ENCODE measurements around the gene VCL. TPM values are rescaled to one million over a fixed set of nuclear protein-coding genes. Genes with fewer than 3 reads are reported as not detected.

VCL gene
- total RNA-seq, 1 experiment from 2014 or later = 382 TPM

GRCh38 chr10:74063256-74063655 is 65.3 kb downstream of the VCL start:
- Histone ChIP-seq H3K27me3 (ENCODE audit: low read length) (no peaks in the 10 kb centered on the region), H3K79me2 (ENCODE audit: low read length) (peaks cover 89% of the 10 kb centered on the region), H3K9ac (ENCODE audit: low read length) (no peak overlapping the region), H2AFZ (ENCODE audit: low read length) (no peak overlapping the region), H3K4me1 (ENCODE audit: insufficient read depth, low read length) (peaks cover 24% of the 10 kb centered on the region), H3K9me3 (ENCODE audit: low read length) (no peaks in the 10 kb centered on the region), H3K4me2 (ENCODE audit: low read length) (no peak overlapping the region), H3F3A (ENCODE audit: low read length, unreplicated experiment) (peaks cover 20% of the 10 kb centered on the region), H3K36me3 (ENCODE audit: low read depth, low read length) (peaks cover 54% of the 10 kb centered on the region), H4K20me1 (ENCODE audit: low read length) (0 out of 2 replicates have a peak, but pooled peaks cover 11% of the 10 kb centered on the region), H3K4me3 (ENCODE audit: low read length) (no peak overlapping the region), H3K27ac (ENCODE audit: low read length) (no peak overlapping the region), H3K9me2 (replicated peaks; ENCODE audit: low read length) (no peaks in the 10 kb centered on the region)
- CTCF ChIA-PET = no interaction called here
- POLR2A ChIA-PET (ENCODE audit: unreplicated experiment) = no interaction called here
- BruUV-seq (replicated peaks) = no TSS peak
- ATAC-seq (no peak), DNase-seq (peak; percentile 56)
- intact Hi-C loops (cut with micrococcal nuclease) = no loop called here
- no peak for TF ChIP-seq CTCF (conservative IDR thresholded peaks at IDR 0.05; ENCODE audit: low read depth, low read length)
- TF ChIP-seq EZH2phosphoT487 (IDR thresholded peaks at IDR 0.05; ENCODE audit: borderline replicate concordance, low read length) = no peak
- TF ChIP-seq EZH2 (IDR thresholded peaks at IDR 0.05; ENCODE audit: low read length, unreplicated experiment) = no peak

GRCh38 chr10:74067373-74068352 is 69.7 kb downstream of the VCL start:
- BruUV-seq (replicated peaks) = no TSS peak
- no peaks in the 10 kb centered on the region for H3K9me3 ChIP-seq (ENCODE audit: low read length)
- H4K20me1 ChIP-seq (ENCODE audit: low read length) = no peaks in the 10 kb centered on the region
- H3K27ac ChIP-seq (ENCODE audit: low read length) = no peak overlapping the region
- DNase-seq (peak; percentile 80), ATAC-seq (peak; percentile 95)
- peaks cover 15% of the 10 kb centered on the region for H3F3A ChIP-seq (ENCODE audit: low read length, unreplicated experiment)
- no peak overlapping the region for H2AFZ ChIP-seq (ENCODE audit: low read length)
- peak overlapping the region; percentile 0; the same call in 1 of the 2 replicates for H3K4me2 ChIP-seq (ENCODE audit: low read length)
- intact Hi-C loops (cut with micrococcal nuclease) = no loop called here
- H3K79me2 ChIP-seq (ENCODE audit: low read length) = peaks cover 72% of the 10 kb centered on the region
- no peaks in the 10 kb centered on the region for H3K9me2 ChIP-seq (replicated peaks; ENCODE audit: low read length)
- no peak overlapping the region for H3K4me3 ChIP-seq (ENCODE audit: low read length)
- H3K9ac ChIP-seq (ENCODE audit: low read length) = no peak overlapping the region
- TF ChIP-seq EZH2 (IDR thresholded peaks at IDR 0.05; ENCODE audit: low read length, unreplicated experiment) (no peak), EZH2phosphoT487 (IDR thresholded peaks at IDR 0.05; ENCODE audit: borderline replicate concordance, low read length) (no peak), CTCF (conservative IDR thresholded peaks at IDR 0.05; ENCODE audit: low read depth, low read length) (no peak)
- no peaks in the 10 kb centered on the region for H3K27me3 ChIP-seq (ENCODE audit: low read length)
- H3K4me1 ChIP-seq (ENCODE audit: insufficient read depth, low read length) = peaks cover 14% of the 10 kb centered on the region
- CTCF ChIA-PET = interaction anchor here (0.5 to 1.0 kb wide), 5 partner anchors 11 to 954 kb away, joined by 3 to 6 read pairs (median 3); no protein-coding TSS in a partner anchor
- POLR2A ChIA-PET (ENCODE audit: unreplicated experiment) = interaction anchor here (0.6 to 1.0 kb wide), 4 partner anchors 12 to 69 kb away, joined by 3 to 6 read pairs (median 5); no protein-coding TSS in a partner anchor
- peaks cover 55% of the 10 kb centered on the region for H3K36me3 ChIP-seq (ENCODE audit: low read depth, low read length)
